AG09309 (cell line): ENCODE measurements around the gene SDK1.

Experiments used
- DNase-seq: peaks from one replicate; pipeline ENCODE4 v3.0.0-alpha.2; 2010; ENCODE audit warnings: low read depth
- H3K4me3 ChIP-seq: 2 replicates; pipeline ENCODE4 v1.5.1; 2011; ENCODE audit warnings: mild to moderate bottlenecking, low read depth, low read length, moderate library complexity; ENCODE audit not compliant: control insufficient read depth
- CTCF ChIP-seq: IDR thresholded peaks from 2 replicates; pipeline ENCODE4 v1.5.1; 2011; ENCODE audit warnings: mild to moderate bottlenecking, low read depth, low read length, inconsistent platforms; ENCODE audit not compliant: insufficient read depth, control insufficient read depth; ENCODE audit errors: missing control alignments

SDK1 gene

GRCh38 chr7:3408814-3409595, 108.0 kb downstream of the SDK1 start:
- no peak for TF ChIP-seq CTCF
- no peak for DNase-seq
- H3K4me3 ChIP-seq, result no peak overlapping the region

GRCh38 chr7:3412871-3413270, 111.8 kb downstream of the SDK1 start:
- DNase-seq, result no peak
- TF ChIP-seq CTCF, result no peak
- no peak overlapping the region for H3K4me3 ChIP-seq

- no peak for DNase-seq
Measured at GRCh38 chr7:3415861-3416312, 114.8 kb downstream of the SDK1 start.

GRCh38 chr7:3416453-3416852, 115.4 kb downstream of the SDK1 start:
- no peak overlapping the region for H3K4me3 ChIP-seq
- TF ChIP-seq CTCF, result no peak
- no peak for DNase-seq

More at GRCh38 chr7:3415861-3416312, 114.8 kb downstream of the SDK1 start:
- TF ChIP-seq CTCF, result no peak
- H3K4me3 ChIP-seq, result no peak overlapping the region

GRCh38 chr7:3425087-3425486, 124.0 kb downstream of the SDK1 start:
- no peak for DNase-seq
- TF ChIP-seq CTCF, result no peak

GRCh38 chr7:3426064-3426463, 125.0 kb downstream of the SDK1 start:
- TF ChIP-seq CTCF, result no peak
- no peak for DNase-seq
- no peak overlapping the region for H3K4me3 ChIP-seq

More at GRCh38 chr7:3425087-3425486, 124.0 kb downstream of the SDK1 start:
- no peak overlapping the region for H3K4me3 ChIP-seq
